Lung (tissue), 12 donors: ENCODE measurements around the gene DACT2. TPM values are rescaled to one million over a fixed set of nuclear protein-coding genes. Genes with fewer than 3 reads are reported as not detected.

Experiments
- ATAC-seq: fragments of 200-7000 bp; cut with Tn5 transposase; one replicate; pipeline ENCODE4 v1.9.1; 2020; ENCODE audit warnings: moderate number of reproducible peaks; ENCODE audit not compliant: insufficient read depth, low FRiP score
- DNase-seq, 3 donors: peaks; one replicate each; pipeline ENCODE4 v3.0.0-alpha.2; 2013 to 2017
- H3K27ac ChIP-seq, 2 donors: one replicate each; pipeline ENCODE4 v1.5.1; 2013; ENCODE audit warnings: mild to moderate bottlenecking in 2 of 2, moderate library complexity in 2 of 2, control low read depth in 1 of 2, inconsistent platforms in 1 of 2, low read depth in 1 of 2, low read length in 1 of 2
- H3K27me3 ChIP-seq, 3 donors: one replicate each; pipeline ENCODE4 v1.5.1; 2013; ENCODE audit warnings: low read length in 2 of 3; ENCODE audit not compliant: control insufficient read depth in 3 of 3, insufficient read depth in 3 of 3
- H3K36me3 ChIP-seq, 4 donors: one replicate each; pipeline ENCODE4 v1.5.1; 2013; ENCODE audit warnings: low read length in 4 of 4, mild to moderate bottlenecking in 1 of 4, moderate library complexity in 1 of 4; ENCODE audit not compliant: control insufficient read depth in 4 of 4, insufficient read depth in 4 of 4
- H3K4me1 ChIP-seq, 5 donors: one replicate each; pipeline ENCODE4 v1.5.1; 2013; ENCODE audit warnings: low read length in 5 of 5, mild to moderate bottlenecking in 2 of 5, moderate library complexity in 1 of 5; ENCODE audit not compliant: control insufficient read depth in 5 of 5, insufficient read depth in 5 of 5
- H3K4me3 ChIP-seq: one replicate; pipeline ENCODE4 v1.5.1; 2013; ENCODE audit warnings: mild to moderate bottlenecking, control low read depth, moderate library complexity
- H3K9ac ChIP-seq, 2 donors: one replicate each; pipeline ENCODE4 v1.5.1; 2013; ENCODE audit warnings: low read length in 2 of 2, control low read depth in 1 of 2; ENCODE audit not compliant: insufficient read depth in 1 of 2
- H3K9me3 ChIP-seq, 4 donors: one replicate each; pipeline ENCODE4 v1.5.1; 2013; ENCODE audit warnings: low read length in 3 of 4, mild to moderate bottlenecking in 1 of 4, moderate library complexity in 1 of 4; ENCODE audit not compliant: control insufficient read depth in 4 of 4, insufficient read depth in 3 of 4
- CTCF ChIP-seq: IDR thresholded peaks from 2 replicates; pipeline ENCODE4 v1.5.1; 2012; ENCODE audit warnings: mild to moderate bottlenecking; ENCODE audit errors: control extremely low read depth, extremely low read depth
- WGBS, 2 donors: extraction: QIAGEN DNeasy Blood & Tissue Kit; methylation state at CpG; one replicate each; pipeline ENCODE4 v1.1.7; 2013; 5-methylcytosine and 5-hydroxymethylcytosine counted together
- polyA plus RNA-seq, 2 donors: library from polyadenylated mRNA; stranded (reverse); fragments of 200-250 nt; gene quantifications; one replicate each; pipeline ENCODE4 v1.2.1, GENCODE V29; 2013
- total RNA-seq, 2 donors: library from RNA; depleted of rRNA in 1 of 2; stranded (reverse); fragments of >200 nt in 1 of 2; gene quantifications; one replicate each; pipeline ENCODE4 v1.2.1, GENCODE V29; 2014 to 2021
- donor health status: control.
- donor health status: control.
- donor health status: Bipolar disorder and iron deficiency.
- donor health status: healthy.
- donor health status: DM: yes; HTN: yes; CAD: no.

DACT2 gene
- total and polyA plus RNA-seq, 4 donors = 0.30 to 2.6 (median 1.7) TPM

DNA sequence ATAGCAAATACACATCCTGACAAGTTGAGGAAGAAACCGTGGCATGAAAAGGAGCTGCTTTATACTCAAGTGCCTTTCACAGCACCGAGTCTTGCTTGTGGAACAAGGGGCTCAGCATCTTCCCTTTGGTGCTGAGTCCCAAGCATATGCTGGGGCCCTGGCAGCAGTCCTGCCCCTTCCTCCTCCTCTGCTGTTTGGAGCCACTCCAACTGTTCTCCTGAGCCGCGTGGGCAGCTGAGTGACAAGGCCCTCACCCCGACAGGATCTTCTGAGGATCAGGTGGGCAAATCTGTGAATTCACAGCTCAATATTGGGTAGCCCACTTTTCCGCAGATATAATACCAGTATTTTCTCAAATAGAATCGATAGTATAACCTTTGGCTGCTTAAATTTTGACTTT, 24.7 kb downstream of the DACT2 start:
- WGBS, 2 donors = 71 to 75% methylated on average over 7 of the region's 7 CpGs
- H3K27ac ChIP-seq = no peak overlapping the region
- H3K36me3 ChIP-seq = no peaks in the 10 kb centered on the region
- ATAC-seq = no peak
- H3K4me1 ChIP-seq = peaks cover 0 to 22% (median 5%) of the 10 kb centered on the region in 5 donors
- no peak overlapping the region for H3K9ac ChIP-seq
- H3K27me3 ChIP-seq = no peaks in the 10 kb centered on the region
- TF ChIP-seq CTCF = no peak
- H3K4me3 ChIP-seq = no peak overlapping the region
- peaks cover 0 to under 1% (median 0%) of the 10 kb centered on the region in 4 donors for H3K9me3 ChIP-seq
- no peak for DNase-seq

DNA sequence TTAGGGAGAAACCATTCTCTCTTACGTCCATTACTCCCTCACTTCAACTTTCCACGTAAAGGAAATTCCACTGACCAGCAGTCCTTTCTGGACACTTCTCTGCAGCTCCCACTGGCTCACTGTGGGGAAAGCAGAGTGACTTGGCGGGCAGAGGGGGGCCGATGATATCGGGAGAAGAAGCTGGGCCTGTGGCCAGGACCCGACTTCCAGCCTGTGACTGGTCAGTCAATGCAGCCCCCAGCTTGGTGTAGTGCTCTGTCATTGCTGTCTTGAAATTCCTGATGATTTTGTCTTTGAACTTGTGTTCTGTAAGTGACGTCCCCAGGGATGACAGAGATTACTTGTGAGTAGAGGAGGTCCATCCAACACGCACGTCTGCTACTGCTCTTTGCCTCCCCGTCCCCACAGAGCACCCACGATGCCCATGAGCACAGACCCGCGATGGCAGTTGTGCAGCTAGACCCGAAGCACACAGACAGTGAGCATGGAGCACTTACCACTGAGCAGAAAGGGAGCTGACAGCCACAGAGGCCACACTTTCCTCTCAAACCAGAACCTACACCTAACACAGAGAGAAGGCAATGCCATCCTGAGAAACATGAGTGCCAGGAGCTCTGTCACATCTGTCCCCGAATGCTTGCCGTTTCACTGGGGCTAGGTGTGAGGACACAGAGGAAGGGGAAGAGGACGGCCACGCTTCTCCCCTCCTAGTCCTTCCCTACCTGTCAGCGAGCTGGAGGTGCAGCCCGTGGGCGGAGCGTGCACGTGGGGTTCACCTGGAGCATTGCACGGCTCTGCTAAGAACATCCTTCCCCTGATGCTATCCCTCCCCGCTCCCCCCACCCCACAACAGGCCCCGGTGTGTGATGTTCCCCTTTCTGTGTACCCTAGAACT, 25.7 kb downstream of the DACT2 start:
- ATAC-seq (no peak), DNase-seq (peak in 2 of 3 donors; percentile 63 to 66)
- H3K27me3 ChIP-seq = no peaks in the 10 kb centered on the region
- TF ChIP-seq CTCF = no peak
- no peaks in the 10 kb centered on the region for H3K36me3 ChIP-seq
- H3K9ac ChIP-seq = no peak overlapping the region
- H3K4me3 ChIP-seq = no peak overlapping the region
- WGBS, 2 donors = 83 to 85% methylated on average over 26 of the region's 26 CpGs
- H3K4me1 ChIP-seq = peaks cover 0 to 22% (median 5%) of the 10 kb centered on the region in 5 donors
- H3K9me3 ChIP-seq = peaks cover 0 to 10% (median 0%) of the 10 kb centered on the region in 4 donors
- no peak overlapping the region for H3K27ac ChIP-seq

- Histone ChIP-seq H3K9ac (no peak overlapping the region), H3K4me1 (peaks cover 0 to 22% (median 5%) of the 10 kb centered on the region in 5 donors), H3K4me3 (no peak overlapping the region), H3K27me3 (no peaks in the 10 kb centered on the region), H3K9me3 (peaks cover 0 to 10% (median 0%) of the 10 kb centered on the region in 4 donors), H3K36me3 (no peaks in the 10 kb centered on the region), H3K27ac (no peak overlapping the region)
- WGBS, 2 donors = 75% methylated on average over 4 of the region's 4 CpGs
- no peak for TF ChIP-seq CTCF
- DNase-seq (peak; percentile 81 to 86 (median 86)), ATAC-seq (no peak)
Observed at GRCh38 chr6:168292826-168293225, 26.8 kb downstream of the DACT2 start.
